Left ventricle myocardium superior (tissue), 1 donor: ENCODE results near the gene AHNAK. TPM values are rescaled to one million over a fixed set of nuclear protein-coding genes. Genes with fewer than 3 reads are reported as not detected.
A peak's percentile ranks its signal among the peaks of the same experiment; 100 is the strongest.

Experiments
- ATAC-seq: fragments of 200-7000 bp; cut with Tn5 transposase; one replicate; pipeline ENCODE4 v1.9.1; 2020; ENCODE audit warnings: mild to moderate bottlenecking, moderate library complexity
- DNase-seq: peaks from one replicate; pipeline ENCODE4 v3.0.0-alpha.2; 2020
- intact Hi-C: fragments of 100-400 bp; cut with micrococcal nuclease; formaldehyde crosslinking; loops from one replicate; pipeline ENCODE4 v1.11.0; 2022
- total RNA-seq: library from RNA; stranded (reverse); fragmentation: NEBNext Ultra II Directional; extraction: Animal tissue kit (Norgen Biotek cat#: 25700); gene quantifications from one replicate; pipeline ENCODE4 v1.2.1, GENCODE V29; 2021
- donor health status: DM: no; HTN: yes; CAD: no; lungs with severe emphysema.

The AHNAK gene
- total RNA-seq, 1 donor from 2014 or later, result 354 TPM

DNA sequence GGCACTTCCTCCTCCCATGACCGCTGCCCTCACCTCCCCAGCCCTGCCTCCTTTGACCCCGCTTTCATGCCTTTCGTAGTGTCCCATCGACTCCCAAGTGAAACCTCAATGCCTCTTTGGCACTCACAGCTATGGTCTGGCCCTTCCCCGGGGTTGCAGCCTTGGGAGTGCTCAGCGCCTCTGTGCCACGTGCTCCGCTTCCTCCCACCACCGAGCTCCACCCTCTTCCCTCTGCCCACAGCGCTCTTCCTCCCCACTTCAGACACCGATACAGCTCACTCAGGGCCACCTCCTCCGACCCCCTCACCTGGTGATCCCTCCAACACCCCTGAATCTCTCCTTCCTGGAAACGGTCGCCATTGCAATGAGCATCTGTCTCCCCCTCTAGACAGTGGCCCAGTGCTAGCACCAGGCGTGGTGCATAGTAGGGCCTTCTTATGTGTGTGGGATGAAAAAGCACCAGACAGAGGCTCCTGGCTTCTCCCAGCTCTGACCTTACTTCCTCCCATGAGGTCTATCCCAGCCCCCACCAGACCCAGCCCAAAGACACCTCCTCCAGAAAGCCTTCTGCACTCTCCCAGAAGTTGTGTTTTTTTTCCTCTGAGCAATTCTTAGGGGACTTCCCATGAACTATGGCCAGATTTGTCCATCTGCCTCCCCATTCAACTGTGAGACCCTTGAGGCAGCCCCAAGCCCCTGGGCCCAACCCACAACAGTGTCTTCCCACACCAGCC lies 144.2 kb downstream of the AHNAK start:
- peak; percentile 55 for ATAC-seq
- intact Hi-C loops, result no loop called here
- DNase-seq, result peak; percentile 74

DNA sequence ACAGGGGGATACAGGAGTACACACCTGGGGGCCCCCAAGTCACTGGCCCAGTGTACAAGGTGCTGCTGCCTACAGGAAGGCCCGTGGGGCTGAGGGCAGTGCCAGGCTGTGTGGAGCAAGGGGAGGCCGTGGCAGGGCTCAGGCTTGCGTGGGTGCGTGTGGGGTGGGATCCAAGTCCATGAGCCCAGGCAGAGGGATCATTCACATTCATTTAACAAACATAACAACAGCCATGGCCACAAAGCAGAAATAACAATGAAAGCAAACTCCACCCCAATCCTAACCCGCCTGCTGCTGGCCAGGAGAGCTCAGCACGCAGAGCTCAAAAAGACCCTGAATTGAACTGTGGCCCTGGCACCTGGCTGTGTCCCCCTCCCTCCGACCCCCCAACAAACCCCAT lies 144.8 kb downstream of the AHNAK start:
- ATAC-seq, result no peak
- intact Hi-C loops, result no loop called here

DNA sequence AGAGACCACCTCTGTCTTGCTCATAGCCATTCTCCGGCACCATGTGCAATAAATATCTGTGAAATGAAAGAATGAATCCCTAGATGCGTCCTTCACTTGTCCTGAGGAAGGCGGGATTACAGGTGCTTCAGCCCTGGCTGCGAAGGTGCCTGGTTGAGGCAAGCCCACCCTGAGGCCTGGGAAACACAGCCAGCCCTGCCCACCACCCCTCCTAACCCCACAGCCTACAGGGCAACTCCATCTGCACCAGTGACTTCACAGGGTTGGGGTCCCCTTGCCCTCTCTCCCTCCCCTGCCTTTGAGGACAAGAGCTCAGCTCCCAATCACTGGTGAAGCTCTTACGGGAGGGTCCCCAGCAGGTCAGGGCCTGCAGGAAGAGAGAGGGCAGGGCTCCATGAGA lies 145.2 kb downstream of the AHNAK start:
- intact Hi-C loops, result no loop called here
- DNase-seq (no peak), ATAC-seq (no peak)

More for the DNA sequence above, 144.8 kb downstream of the AHNAK start:
- DNase-seq, result no peak

DNA sequence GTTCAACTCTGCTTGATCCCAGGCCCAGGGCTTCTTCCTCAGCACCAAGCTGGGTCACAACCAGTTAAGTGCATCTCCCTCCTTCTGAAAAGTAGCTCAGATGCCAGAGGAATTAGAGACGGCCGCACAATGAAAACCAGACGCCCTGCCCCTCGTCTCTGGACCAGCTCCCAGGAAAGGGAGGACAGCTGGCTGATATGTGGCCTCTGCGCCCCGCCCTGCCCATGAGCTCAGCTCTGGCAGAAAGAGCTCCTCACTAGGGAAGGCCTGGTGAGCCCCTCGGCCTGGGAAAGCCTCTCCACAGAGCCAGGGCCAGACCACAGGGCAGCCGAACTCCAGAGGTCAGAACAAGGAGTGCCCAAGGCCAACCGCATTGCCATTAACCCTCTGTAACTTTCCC lies 145.8 kb downstream of the AHNAK start:
- intact Hi-C loops, result no loop called here
- ATAC-seq, result peak; percentile 88
- DNase-seq, result peak; percentile 91

DNA sequence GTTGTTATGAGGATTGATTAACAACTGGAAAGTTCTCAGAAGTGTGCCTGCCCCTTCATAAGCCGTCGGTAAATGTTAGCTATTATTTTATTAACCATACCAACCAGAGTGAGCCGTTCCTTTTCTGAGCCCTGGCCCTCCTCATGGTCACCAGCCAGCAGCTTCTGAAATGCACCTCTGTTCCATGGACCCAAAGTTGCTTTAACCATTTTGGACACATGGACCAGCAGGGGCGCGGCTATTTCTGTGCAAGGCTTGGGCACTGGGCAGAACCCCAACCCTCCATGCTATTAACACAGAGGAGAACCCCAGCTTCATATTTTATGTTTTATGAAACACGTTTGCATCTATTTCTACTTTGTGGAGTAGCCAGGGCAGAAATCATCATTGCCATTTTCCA lies 146.3 kb downstream of the AHNAK start:
- no peak for ATAC-seq
- no peak for DNase-seq
- intact Hi-C loops, result no loop called here

DNA sequence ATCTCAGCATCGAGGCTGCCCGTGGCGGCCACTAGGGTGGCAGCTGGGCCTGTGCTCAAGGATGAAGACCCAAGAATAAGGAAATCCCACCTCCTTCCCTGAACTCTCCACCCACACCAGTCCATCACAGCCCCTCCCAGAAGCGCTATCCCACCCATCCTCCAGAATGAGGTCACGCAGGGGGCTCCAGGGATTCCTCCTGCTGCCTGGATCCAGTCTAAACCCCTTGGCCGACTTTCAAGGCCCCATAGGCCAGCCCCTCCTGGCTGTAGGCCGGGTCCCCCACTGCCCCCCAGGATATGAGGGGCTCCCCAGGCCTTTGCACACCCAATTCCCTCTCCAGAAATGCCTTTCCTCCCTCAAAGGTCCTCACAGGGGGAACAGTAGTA lies 146.7 kb downstream of the AHNAK start:
- intact Hi-C loops, result loop anchor here (10.0 kb wide), 1 partner anchor 145 kb away; the partner anchor contains the start of gene AHNAK

DNA sequence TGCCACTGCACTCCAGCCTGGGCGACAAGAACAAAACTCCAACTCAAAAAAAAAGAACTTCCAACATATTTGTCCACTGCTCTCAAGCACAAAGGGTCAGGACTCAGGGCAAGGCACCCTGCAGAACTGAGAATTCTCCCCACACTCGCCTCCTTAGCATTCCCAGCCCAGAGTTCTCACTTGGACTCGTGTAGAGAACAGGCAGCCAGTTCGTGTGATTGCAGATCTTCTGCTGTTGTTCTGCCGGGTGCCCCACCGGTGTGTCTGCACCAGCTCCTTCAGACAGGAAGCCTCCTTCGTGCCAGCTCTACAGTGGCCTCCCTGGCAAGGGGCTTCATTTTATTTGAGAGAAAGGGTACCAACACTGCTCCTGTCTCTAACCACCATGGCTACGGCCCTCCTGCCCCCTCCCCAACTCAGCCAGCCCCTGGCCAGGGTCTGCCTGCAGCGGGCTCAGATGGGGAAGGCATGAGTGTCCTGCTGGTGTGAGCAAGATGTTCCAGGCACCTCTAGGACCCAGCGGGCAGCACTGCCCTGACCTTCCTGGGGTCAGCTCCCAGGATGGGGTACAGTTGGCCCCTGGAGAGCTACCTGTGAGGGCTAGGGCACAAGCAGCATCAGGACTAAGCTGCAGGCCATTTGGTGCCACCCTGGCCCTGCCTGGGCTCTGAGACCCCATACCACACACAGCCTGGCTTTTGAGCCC lies 147.3 kb downstream of the AHNAK start:
- intact Hi-C loops, result loop anchor here (10.0 kb wide), 1 partner anchor 145 kb away; the partner anchor contains the start of gene AHNAK
- DNase-seq (no peak), ATAC-seq (peak; percentile 3)

More for the DNA sequence above, 146.7 kb downstream of the AHNAK start:
- DNase-seq, result peak; percentile 49
- peak; percentile 9 for ATAC-seq

DNA sequence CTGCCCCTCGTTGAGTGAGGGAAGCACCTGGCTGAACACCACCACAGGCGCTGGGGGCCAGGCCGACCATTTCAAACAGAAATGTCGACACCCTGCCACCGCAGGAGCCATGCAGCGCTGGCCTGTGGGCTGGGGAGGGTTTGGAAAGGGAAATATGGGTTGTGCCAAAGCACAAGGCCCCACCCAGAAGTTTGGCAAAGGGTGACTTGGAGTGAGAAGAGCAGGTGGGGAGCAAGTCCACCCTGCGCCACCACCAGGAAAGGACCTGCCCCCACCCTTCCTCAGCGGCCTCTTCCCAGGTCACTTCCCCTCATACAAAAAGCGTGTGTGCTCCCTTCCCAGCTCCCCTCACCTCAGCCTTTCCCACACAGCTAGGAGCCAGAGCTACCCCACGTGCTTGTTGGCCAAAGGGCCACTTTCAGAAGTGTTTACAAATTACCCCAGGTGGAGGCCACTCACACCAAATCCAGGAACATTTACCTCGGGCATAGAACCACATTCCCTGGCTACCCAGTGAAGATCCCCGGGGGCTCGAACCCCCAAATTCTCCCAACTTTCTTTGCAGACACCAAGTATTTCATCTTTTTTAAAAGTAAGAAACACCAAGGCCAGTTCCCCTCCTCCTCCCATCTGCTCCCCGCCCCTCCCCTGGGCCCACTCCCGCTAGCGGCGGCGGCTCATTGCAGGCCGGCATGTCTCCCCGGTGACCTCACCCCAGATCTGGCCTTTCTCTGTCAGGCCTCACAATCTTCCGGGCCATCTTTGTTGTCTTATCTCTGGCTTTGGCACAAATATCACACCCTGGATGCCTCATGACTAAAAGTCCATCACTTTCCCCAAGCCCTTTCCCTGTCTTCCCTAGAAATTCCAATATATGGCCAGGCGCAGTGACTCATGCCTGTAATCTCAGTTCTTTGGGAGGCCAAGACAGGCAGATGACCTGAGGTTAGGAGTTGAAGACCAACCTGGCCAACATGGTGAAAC lies 148.3 kb downstream of the AHNAK start:
- intact Hi-C loops, result loop anchor here (10.0 kb wide), 1 partner anchor 146 kb away; the partner anchor contains the start of gene AHNAK
- DNase-seq, result peak; percentile 71
- peak; percentile 25 for ATAC-seq

DNA sequence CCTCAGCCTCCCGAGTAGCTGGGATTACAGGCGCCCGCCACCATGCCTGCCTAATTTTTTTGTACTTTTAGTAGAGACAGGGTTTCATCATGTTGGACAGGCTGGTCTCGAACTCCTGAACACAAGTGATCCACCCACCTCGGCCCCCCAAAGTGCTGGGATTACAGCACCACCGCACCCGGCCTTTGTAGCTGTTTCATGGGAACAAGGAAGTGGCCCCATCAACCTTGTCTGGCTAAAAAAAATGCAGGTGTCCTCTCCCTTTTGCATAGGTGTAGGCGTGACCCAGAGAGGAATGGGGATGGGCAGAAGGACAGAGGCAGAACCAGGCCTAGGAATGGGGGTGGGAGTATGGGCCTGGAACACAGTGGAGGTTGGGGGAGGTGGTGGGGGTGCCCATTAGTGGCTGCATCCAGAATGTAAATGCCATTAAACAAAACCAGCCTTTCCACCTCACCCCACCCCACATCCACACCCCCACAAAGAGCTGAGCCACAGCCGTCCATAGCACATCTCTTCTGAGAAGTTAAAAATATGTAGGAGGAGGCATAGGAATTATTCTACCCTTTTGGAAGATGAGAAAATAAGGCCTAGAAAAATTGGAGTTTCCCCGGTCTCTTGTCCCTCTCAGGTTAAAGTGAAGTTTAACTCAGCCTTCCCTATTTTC lies 150.6 kb downstream of the AHNAK start:
- no peak for ATAC-seq
- intact Hi-C loops, result loop anchor here (10.0 kb wide), 1 partner anchor 149 kb away; the partner anchor contains the start of gene AHNAK
- no peak for DNase-seq

DNA sequence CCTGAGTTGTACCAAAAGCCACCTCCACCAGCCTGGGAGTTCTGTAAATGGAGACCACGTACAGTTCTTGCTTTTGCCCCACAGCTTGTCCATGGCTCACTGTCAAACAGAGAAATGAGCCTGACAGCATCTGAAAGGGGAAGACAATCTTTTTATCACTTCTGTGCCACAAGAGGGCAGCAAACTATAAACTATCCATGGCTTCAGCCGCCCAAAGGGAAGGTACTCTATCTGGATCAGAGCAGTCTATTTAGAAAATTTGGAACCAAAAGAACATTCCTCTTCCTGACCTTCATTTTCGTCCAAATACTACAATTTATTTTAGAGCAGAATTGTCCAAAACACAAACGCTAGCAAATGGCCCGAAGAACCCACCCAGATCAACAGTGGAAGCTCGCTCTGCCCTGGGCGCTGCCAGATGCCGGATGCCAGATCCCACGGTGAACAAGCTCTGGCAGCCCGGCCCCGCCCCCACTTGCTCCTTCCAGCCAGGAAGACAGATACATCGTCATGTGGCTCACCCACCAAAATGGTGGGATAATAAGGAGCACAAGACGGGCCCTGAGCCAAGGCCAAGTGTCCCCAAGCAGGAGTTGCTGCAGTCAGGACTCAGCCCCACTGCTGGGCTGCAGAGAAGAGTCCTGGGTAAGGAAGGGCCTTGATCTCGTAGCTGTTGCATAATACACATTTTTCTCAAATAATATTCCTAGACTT lies 151.6 kb downstream of the AHNAK start:
- DNase-seq (peak; percentile 89), ATAC-seq (peak; percentile 83)
- intact Hi-C loops, result loop anchor here (10.0 kb wide), 1 partner anchor 150 kb away; the partner anchor contains the start of gene AHNAK

DNA sequence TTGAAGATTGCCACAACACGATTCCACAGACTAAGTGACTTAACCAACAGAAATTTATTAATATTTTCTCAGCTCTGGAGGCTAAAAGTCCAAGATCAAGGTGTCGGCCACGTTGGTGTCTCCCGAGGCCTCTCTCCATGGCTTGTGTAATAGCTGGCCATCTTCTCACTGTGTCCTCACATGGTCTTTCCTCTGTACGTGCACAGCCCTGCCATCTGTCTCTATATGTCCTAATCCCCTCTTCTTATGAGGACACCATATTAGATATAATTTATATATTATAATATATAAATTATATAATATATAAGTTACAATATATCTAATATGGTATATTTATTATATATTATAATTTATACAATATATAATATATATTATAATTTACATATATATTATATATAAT lies 152.9 kb downstream of the AHNAK start:
- no peak for DNase-seq
- intact Hi-C loops, result loop anchor here (10.0 kb wide), 1 partner anchor 151 kb away; the partner anchor contains the start of gene AHNAK
- ATAC-seq, result no peak

DNA sequence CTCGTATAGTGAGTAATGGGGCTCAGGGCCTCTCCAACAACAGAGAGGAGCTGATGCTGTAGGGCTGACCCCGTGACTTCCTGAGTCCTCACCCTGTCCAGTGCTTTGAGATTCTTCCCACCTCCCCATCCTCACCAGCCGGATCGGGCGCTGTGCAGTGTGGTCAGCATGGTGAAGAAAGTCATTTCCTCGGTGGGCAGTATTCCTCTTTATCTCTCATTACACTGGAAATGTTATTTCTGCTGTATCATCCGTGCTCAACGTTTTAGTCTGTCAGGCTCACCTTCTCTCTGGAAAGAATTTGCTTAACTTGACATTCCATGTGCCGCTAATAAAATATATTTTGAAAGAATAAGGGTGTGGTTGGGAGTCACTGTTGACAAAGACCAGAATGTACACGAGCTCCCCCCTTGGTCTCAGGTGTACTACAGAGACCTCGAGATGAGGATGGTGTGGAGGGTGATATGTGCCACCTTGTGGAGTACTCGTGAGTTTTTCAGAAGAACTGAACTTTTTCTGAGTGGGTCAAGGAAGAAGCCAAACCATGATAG lies 153.5 kb downstream of the AHNAK start:
- DNase-seq (no peak), ATAC-seq (no peak)
- intact Hi-C loops, result loop anchor here (10.0 kb wide), 1 partner anchor 152 kb away; the partner anchor contains the start of gene AHNAK

DNA sequence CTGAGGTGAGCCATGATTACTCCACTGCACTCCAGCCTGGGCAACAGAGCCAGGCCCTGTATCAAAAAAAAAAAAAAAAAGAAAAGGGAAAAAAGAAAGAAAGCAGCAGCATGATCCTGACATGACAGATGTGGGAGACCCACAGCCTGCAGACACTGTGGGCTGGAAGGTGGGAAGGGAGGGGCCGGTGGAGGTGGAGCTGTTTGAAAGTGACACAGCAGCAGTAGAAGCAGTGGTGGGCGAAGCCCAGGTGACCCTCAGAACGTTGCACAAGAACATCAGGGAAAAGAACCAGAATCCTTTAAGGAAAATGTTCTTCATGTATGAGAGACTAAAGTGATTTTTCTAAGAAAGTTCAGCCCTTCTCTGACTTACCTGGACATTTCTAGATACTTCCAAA lies 154.1 kb downstream of the AHNAK start:
- intact Hi-C loops, result loop anchor here (10.0 kb wide), 1 partner anchor 152 kb away; the partner anchor contains the start of gene AHNAK

DNA sequence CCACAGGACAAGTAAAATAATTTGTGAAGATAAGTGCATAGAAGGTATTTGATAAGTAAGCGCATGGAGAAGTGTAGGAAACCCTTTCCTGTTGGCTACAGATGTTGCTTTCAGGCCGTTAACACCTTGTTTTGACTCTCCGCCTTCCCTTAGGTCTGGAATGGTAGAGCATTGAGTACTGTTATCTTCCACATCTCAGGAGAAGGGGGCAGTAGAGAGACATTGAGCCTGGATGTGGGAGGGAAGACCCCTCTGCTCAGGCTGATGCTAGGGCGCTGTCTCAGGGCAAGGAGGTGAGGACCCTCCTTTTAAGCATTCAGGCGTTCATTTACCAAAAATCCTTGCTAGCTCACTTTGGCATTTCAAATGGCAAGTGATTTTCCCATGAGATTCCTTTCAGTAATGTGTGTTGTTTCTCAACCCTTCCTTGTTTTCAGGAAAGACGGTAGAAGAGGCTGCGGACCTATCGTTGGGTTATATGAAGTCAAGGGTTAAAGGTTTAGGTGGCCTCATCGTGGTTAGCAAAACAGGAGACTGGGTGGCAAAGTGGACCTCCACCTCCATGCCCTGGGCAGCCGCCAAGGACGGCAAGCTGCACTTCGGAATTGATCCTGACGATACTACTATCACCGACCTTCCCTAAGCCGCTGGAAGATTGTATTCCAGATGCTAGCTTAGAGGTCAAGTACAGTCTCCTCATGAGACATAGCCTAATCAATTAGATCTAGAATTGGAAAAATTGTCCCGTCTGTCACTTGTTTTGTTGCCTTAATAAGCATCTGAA lies 154.8 kb downstream of the AHNAK start:
- intact Hi-C loops, result loop anchor here (10.0 kb wide), 1 partner anchor 153 kb away; the partner anchor contains the start of gene AHNAK
- DNase-seq (no peak), ATAC-seq (no peak)

More for the DNA sequence above, 154.1 kb downstream of the AHNAK start:
- ATAC-seq, result no peak
- no peak for DNase-seq

DNA sequence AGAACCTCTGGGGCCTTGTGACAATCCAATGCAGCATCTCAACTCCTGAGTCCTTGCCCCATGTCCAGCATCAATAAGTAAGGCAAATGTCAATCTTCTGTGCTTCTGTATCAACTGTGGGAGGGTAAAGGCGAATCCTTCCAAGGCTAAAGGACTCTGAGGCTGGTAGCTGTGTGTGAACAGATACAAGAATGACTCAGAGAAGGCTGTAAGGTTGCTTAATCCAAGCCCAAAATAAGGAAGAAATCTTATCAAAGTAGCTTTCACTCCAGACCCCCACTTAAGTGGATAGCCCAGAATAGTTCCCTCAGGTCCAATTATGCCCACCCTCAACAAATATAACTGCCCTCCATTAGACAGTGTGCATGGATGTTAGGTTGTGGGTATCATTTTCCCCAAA lies 155.9 kb downstream of the AHNAK start:
- intact Hi-C loops, result loop anchor here (10.0 kb wide), 1 partner anchor 154 kb away; the partner anchor contains the start of gene AHNAK
- no peak for DNase-seq

DNA sequence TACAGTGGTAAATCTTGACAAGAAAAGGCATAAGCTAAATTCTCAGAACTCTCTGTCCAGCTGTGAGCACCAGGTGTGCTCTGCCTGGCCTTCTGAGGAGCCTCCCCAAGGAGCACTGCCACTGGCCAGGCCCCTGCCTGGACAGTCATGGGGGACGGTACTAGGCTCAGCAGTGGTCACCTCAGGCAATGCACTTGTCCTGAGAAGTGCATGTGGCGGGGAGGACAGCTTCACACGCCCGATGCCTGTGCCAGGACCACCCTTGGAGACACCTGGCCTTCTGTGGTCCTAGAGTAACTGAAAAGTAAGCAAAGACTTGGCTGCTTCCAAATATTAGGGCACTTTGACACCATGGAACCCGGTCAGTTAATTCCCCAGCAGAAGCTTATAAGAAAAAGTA lies 156.4 kb downstream of the AHNAK start:
- DNase-seq (no peak), ATAC-seq (no peak)
- intact Hi-C loops, result loop anchor here (10.0 kb wide), 1 partner anchor 155 kb away; the partner anchor contains the start of gene AHNAK

More for the DNA sequence above, 155.9 kb downstream of the AHNAK start:
- ATAC-seq, result no peak
